GM12878 (cell line): ENCODE data around the gene TBX10.

Experiments used
- NFYB ChIP-seq: IDR thresholded peaks from 2 replicates; pipeline ENCODE4 v1.6.1; 2011; ENCODE audit warnings: low read depth, mild to moderate bottlenecking, low read length, improper control_type of control experiment, moderate library complexity; ENCODE audit not compliant: insufficient read depth
- NR2C2 ChIP-seq: IDR thresholded peaks from 2 replicates; pipeline ENCODE4 v1.6.1; 2011; ENCODE audit warnings: borderline replicate concordance, low read depth; ENCODE audit not compliant: control insufficient read depth, insufficient read length
- RAD21 ChIP-seq: IDR thresholded peaks from 2 replicates; pipeline ENCODE4 v1.6.1; 2011; ENCODE audit warnings: mild to moderate bottlenecking, low read depth, low read length, moderate library complexity; ENCODE audit not compliant: insufficient read depth
- ZNF384 ChIP-seq: IDR thresholded peaks from 2 replicates; pipeline ENCODE4 v1.6.1; 2012; ENCODE audit warnings: low read depth, mild to moderate bottlenecking, low read length, improper control_type of control experiment, borderline replicate concordance

DNA sequence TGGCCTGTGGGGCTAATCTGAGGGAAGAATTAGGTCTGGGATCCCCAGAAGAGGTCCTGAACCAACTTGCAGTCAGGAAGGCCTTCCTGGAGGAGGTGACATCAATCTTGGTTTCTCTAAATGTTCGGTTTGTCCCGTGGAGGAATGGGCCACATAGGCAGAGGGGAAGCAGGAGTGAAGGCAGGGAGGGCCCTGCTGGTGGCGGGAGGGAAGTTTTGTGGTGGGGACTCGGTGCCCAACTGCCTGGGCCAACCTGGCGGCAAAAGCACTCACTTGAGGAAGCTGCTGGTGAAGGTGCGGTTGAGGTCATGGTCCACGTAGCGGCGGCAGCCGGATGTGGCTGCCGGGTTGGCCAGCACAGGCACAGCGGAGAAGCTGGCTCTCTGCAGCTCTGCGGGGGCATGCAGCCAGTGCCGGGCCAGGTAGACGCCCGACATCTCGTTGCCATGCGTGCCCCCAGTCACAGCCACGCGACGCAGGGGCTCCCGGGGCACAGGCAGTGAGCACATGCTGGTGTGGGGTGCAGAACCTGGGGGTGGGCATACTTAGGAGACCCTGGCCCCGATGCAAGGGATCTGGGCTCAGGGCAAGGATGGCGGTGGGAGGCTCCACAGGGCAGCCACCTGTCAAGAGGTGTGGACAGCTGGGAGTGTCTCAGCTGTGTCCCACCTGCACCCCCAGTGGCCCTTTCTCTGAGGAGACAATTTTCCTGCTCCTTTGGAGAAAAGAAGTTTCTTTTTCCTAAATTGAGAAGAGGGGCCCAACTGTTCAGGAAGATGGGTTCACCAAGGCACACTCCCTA lies 7.2 kb upstream of the TBX10 start:
- TF ChIP-seq ZNF384 (no peak), NR2C2 (no peak), NFYB (no peak), RAD21 (no peak)
